ENCODE results near the gene SANBR.

DNA sequence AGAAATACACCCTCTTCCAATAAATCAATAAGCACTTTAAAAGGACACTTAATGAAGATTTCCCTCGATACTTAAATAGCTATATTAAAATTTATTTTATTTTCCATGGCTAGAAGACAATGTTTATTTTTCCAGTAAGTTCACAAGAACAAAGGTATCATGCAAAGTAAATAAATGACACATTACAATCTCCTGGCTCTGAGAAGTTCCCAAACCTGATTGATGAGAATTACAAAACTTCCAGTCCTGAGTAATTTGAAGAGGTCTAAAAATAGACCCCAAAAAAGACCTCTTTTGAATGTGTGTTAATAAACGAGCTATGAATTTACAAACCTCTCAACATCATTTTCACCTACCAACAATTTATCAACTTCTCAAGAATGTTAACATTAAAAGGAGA, 49.7 kb upstream of the SANBR start:
- TF ChIP-seq, protein P1, sequence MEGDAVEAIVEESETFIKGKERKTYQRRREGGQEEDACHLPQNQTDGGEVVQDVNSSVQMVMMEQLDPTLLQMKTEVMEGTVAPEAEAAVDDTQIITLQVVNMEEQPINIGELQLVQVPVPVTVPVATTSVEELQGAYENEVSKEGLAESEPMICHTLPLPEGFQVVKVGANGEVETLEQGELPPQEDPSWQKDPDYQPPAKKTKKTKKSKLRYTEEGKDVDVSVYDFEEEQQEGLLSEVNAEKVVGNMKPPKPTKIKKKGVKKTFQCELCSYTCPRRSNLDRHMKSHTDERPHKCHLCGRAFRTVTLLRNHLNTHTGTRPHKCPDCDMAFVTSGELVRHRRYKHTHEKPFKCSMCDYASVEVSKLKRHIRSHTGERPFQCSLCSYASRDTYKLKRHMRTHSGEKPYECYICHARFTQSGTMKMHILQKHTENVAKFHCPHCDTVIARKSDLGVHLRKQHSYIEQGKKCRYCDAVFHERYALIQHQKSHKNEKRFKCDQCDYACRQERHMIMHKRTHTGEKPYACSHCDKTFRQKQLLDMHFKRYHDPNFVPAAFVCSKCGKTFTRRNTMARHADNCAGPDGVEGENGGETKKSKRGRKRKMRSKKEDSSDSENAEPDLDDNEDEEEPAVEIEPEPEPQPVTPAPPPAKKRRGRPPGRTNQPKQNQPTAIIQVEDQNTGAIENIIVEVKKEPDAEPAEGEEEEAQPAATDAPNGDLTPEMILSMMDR (IDR thresholded peaks at IDR 0.05) = no peak
- no peak for TF ChIP-seq POLR2A (IDR thresholded peaks at IDR 0.05)

Data from Peyer's patch (tissue), 4 donors.